HG03460 (cell line): ENCODE results near the gene SLC38A1.

Experiments used
- ATAC-seq: cut with Tn5 transposase; IDR thresholded peaks from one replicate; pipeline ENCODE4 v1.9.1; 2021; ENCODE audit not compliant: unreplicated experiment

SLC38A1 gene

GRCh38 chr12:46234000-46234399 lies 34.8 kb downstream of the SLC38A1 start:
- no peak for ATAC-seq

GRCh38 chr12:46233423-46233822 lies 35.4 kb downstream of the SLC38A1 start:
- no peak for ATAC-seq

GRCh38 chr12:46230983-46231382 lies 37.9 kb downstream of the SLC38A1 start:
- no peak for ATAC-seq

GRCh38 chr12:46230306-46230705 lies 38.5 kb downstream of the SLC38A1 start:
- no peak for ATAC-seq

GRCh38 chr12:46227616-46228015 lies 41.2 kb downstream of the SLC38A1 start:
- no peak for ATAC-seq

- ATAC-seq: no peak
Observed at GRCh38 chr12:46224386-46224785, 44.5 kb downstream of the SLC38A1 start.

GRCh38 chr12:46223047-46223446 lies 45.8 kb downstream of the SLC38A1 start:
- no peak for ATAC-seq

- no peak for ATAC-seq
Observed at GRCh38 chr12:46222636-46223035, 46.2 kb downstream of the SLC38A1 start.

- ATAC-seq: no peak
Observed at GRCh38 chr12:46221255-46222128, 47.4 kb downstream of the SLC38A1 start.

GRCh38 chr12:46219877-46220655 lies 48.8 kb downstream of the SLC38A1 start:
- no peak for ATAC-seq

- ATAC-seq: no peak
Observed at GRCh38 chr12:46219132-46219876, 49.5 kb downstream of the SLC38A1 start.

- no peak for ATAC-seq
Observed at GRCh38 chr12:46218322-46219095, 50.3 kb downstream of the SLC38A1 start.

- ATAC-seq: peak; percentile 66
Observed at GRCh38 chr12:46217541-46218321, 51.1 kb downstream of the SLC38A1 start.

GRCh38 chr12:46214668-46215436 lies 54.0 kb downstream of the SLC38A1 start:
- peak; percentile 59 for ATAC-seq

- ATAC-seq: no peak
Observed at GRCh38 chr12:46212108-46212982, 56.5 kb downstream of the SLC38A1 start.

- ATAC-seq: no peak
Observed at GRCh38 chr12:46210873-46211439, 57.9 kb downstream of the SLC38A1 start.

- ATAC-seq: peak; percentile 68
Observed at GRCh38 chr12:46209914-46210872, 58.6 kb downstream of the SLC38A1 start.
